ENCODE measurements around the gene FITM2.

DNA sequence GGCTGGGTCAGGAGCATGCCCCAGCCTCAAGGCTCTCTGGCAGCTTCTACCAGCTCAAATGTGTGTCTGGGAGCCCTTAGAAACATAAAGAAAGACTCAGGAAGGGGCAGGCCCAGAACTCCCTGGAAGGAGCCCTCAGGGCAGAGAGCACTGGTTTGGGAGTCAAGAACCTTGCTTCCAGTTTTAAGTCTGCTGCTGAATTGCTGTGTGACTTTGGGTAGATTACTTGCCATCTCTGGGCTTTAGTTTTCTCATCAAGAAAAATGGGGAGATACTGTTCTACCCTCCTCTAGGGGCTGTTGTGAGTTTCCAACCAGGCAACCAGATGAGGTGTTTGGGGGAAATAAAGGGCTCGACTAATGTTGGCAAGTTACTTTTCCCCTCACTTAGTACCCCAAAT is 55.1 kb downstream of the FITM2 start:
- TF ChIP-seq SIN3A (IDR thresholded peaks at IDR 0.05; ENCODE audit: low read depth, low read length) (no peak), RFX5 (IDR thresholded peaks at IDR 0.05; ENCODE audit: low read depth, low read length) (no peak), SMC3 (IDR thresholded peaks at IDR 0.05; ENCODE audit: borderline replicate concordance, low read length) (no peak), POLR2A (IDR thresholded peaks at IDR 0.05; ENCODE audit: low read depth, low read length) (no peak), EZH2 (IDR thresholded peaks at IDR 0.05; ENCODE audit: borderline replicate concordance, control insufficient read depth, low read depth, low read length) (no peak), USF1 (IDR thresholded peaks at IDR 0.05; ENCODE audit: borderline replicate concordance, extremely low read length, insufficient read depth, low read depth, low read length) (no peak), HDAC2 (IDR thresholded peaks at IDR 0.05) (no peak)
- TF ChIP-seq, protein P1, sequence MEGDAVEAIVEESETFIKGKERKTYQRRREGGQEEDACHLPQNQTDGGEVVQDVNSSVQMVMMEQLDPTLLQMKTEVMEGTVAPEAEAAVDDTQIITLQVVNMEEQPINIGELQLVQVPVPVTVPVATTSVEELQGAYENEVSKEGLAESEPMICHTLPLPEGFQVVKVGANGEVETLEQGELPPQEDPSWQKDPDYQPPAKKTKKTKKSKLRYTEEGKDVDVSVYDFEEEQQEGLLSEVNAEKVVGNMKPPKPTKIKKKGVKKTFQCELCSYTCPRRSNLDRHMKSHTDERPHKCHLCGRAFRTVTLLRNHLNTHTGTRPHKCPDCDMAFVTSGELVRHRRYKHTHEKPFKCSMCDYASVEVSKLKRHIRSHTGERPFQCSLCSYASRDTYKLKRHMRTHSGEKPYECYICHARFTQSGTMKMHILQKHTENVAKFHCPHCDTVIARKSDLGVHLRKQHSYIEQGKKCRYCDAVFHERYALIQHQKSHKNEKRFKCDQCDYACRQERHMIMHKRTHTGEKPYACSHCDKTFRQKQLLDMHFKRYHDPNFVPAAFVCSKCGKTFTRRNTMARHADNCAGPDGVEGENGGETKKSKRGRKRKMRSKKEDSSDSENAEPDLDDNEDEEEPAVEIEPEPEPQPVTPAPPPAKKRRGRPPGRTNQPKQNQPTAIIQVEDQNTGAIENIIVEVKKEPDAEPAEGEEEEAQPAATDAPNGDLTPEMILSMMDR (IDR thresholded peaks at IDR 0.05 in 2 of 3, conservative IDR thresholded peaks at IDR 0.05 in 1 of 3; ENCODE audit: control insufficient read depth in 2 of 3, extremely low read depth in 1 of 3, insufficient read depth in 1 of 3, low read depth in 3 of 3, low read length in 3 of 3) = no peak
- TF ChIP-seq, protein P2, sequence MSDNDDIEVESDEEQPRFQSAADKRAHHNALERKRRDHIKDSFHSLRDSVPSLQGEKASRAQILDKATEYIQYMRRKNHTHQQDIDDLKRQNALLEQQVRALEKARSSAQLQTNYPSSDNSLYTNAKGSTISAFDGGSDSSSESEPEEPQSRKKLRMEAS (IDR thresholded peaks at IDR 0.05; ENCODE audit: low read depth, low read length) = no peak
- TF ChIP-seq, protein P3, sequence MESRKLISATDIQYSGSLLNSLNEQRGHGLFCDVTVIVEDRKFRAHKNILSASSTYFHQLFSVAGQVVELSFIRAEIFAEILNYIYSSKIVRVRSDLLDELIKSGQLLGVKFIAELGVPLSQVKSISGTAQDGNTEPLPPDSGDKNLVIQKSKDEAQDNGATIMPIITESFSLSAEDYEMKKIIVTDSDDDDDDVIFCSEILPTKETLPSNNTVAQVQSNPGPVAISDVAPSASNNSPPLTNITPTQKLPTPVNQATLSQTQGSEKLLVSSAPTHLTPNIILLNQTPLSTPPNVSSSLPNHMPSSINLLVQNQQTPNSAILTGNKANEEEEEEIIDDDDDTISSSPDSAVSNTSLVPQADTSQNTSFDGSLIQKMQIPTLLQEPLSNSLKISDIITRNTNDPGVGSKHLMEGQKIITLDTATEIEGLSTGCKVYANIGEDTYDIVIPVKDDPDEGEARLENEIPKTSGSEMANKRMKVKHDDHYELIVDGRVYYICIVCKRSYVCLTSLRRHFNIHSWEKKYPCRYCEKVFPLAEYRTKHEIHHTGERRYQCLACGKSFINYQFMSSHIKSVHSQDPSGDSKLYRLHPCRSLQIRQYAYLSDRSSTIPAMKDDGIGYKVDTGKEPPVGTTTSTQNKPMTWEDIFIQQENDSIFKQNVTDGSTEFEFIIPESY (IDR thresholded peaks at IDR 0.05) = no peak
- TF ChIP-seq, protein P4, sequence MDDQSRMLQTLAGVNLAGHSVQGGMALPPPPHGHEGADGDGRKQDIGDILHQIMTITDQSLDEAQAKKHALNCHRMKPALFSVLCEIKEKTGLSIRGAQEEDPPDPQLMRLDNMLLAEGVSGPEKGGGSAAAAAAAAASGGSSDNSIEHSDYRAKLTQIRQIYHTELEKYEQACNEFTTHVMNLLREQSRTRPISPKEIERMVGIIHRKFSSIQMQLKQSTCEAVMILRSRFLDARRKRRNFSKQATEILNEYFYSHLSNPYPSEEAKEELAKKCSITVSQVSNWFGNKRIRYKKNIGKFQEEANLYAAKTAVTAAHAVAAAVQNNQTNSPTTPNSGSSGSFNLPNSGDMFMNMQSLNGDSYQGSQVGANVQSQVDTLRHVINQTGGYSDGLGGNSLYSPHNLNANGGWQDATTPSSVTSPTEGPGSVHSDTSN (IDR thresholded peaks at IDR 0.05; ENCODE audit: insufficient replicate concordance, low read depth, low read length) = no peak

Measured in GM12878 (cell line).